ENCODE measurements around the gene PRRC2A. TPM values are rescaled to one million over a fixed set of nuclear protein-coding genes. Genes with fewer than 3 reads are reported as not detected.

Gene PRRC2A
- total RNA-seq (100 to 1,000 TPM in 2 of 4 donors, 10 to 100 TPM in 2; 96.9 to 110 (median 103) TPM), polyA plus RNA-seq (95.2 TPM)
- long read RNA-seq, donor 1, partial matches to known transcripts, result 28 of 31 reads
- long read RNA-seq, donor 1, other reads (novel, unspliced or antisense), result 2 of 31 reads
- long read RNA-seq, donor 2, partial matches to known transcripts, result 27 of 30 reads
- long read RNA-seq, donor 2, other reads (novel, unspliced or antisense), result 3 of 30 reads
- long read RNA-seq, donor 3, partial matches to known transcripts, result 10 of 13 reads
- long read RNA-seq, donor 3, other reads (novel, unspliced or antisense), result 2 of 13 reads
- long read RNA-seq, donor 4, partial matches to known transcripts, result 13 of 16 reads
- long read RNA-seq, donor 4, other reads (novel, unspliced or antisense), result 3 of 16 reads

GRCh38 chr6:31620586-31621319, at the start of gene PRRC2A:
Gene PRRC2A (plus strand): TSS chr6:31620715. CDS start chr6:31622790, 2,075 bp downstream.
- ATAC-seq (peak; percentile 59 to 69), DNase-seq (peak in 2 of 3 donors; percentile 90 to 95)
- peak within 1 kb of the TSS; percentile 100 for H3K27ac ChIP-seq (ENCODE audit: low read length)
- no peaks in the 10 kb centered on the region for H3K4me1 ChIP-seq (ENCODE audit: control insufficient read depth, insufficient read depth, low read length)
- intact Hi-C loops (cut with DNase I), result no loop called here
- WGBS, result under 1% methylated on average over 65 of the region's 67 CpGs
- no peaks in the 10 kb centered on the region for H3K27me3 ChIP-seq (ENCODE audit: control insufficient read depth, insufficient read depth)
- H3K4me3 ChIP-seq (ENCODE audit: low read length), result peak within 1 kb of the TSS; percentile 83
- H3K9me3 ChIP-seq (ENCODE audit: control insufficient read depth, low read length), result no peaks in the 10 kb centered on the region

- intact Hi-C loops (cut with DNase I), result no loop called here
- no peaks in the 10 kb centered on the region for H3K9me3 ChIP-seq (ENCODE audit: control insufficient read depth, low read length)
- no peak within 1 kb of the TSS for H3K4me3 ChIP-seq (ENCODE audit: low read length)
- ATAC-seq (no peak), DNase-seq (no peak)
- H3K27me3 ChIP-seq (ENCODE audit: control insufficient read depth, insufficient read depth), result no peaks in the 10 kb centered on the region
- H3K4me1 ChIP-seq (ENCODE audit: control insufficient read depth, insufficient read depth, low read length), result no peaks in the 10 kb centered on the region
- 87% methylated on average over 27 of the region's 27 CpGs for WGBS
- H3K27ac ChIP-seq (ENCODE audit: low read length), result no peak within 1 kb of the TSS
Measured at GRCh38 chr6:31572041-31572911, 48.2 kb upstream of the PRRC2A start, which contains the start of gene LTA. Gene LTA (plus strand): TSS chr6:31572289. CDS start chr6:31572743, 454 bp downstream.

GRCh38 chr6:31573239-31574105, 47.0 kb upstream of the PRRC2A start:
- H3K9me3 ChIP-seq (ENCODE audit: control insufficient read depth, low read length), result no peaks in the 10 kb centered on the region
- no peak for ATAC-seq
- WGBS, result 89% methylated on average over 9 of the region's 9 CpGs

GRCh38 chr6:31574106-31575061, 46.1 kb upstream of the PRRC2A start:
- no peaks in the 10 kb centered on the region for H3K4me1 ChIP-seq (ENCODE audit: control insufficient read depth, insufficient read depth, low read length)
- H3K27ac ChIP-seq (ENCODE audit: low read length), result no peak overlapping the region
- ATAC-seq (no peak), DNase-seq (no peak)
- intact Hi-C loops (cut with DNase I), result no loop called here
- H3K9me3 ChIP-seq (ENCODE audit: control insufficient read depth, low read length), result no peaks in the 10 kb centered on the region
- 81% methylated on average over 14 of the region's 14 CpGs for WGBS
- H3K27me3 ChIP-seq (ENCODE audit: control insufficient read depth, insufficient read depth), result no peaks in the 10 kb centered on the region
- H3K4me3 ChIP-seq (ENCODE audit: low read length), result no peak overlapping the region

More at GRCh38 chr6:31573239-31574105, 47.0 kb upstream of the PRRC2A start:
- H3K4me3 ChIP-seq (ENCODE audit: low read length), result no peak overlapping the region
- DNase-seq, result no peak
- H3K4me1 ChIP-seq (ENCODE audit: control insufficient read depth, insufficient read depth, low read length), result no peaks in the 10 kb centered on the region
- no peak overlapping the region for H3K27ac ChIP-seq (ENCODE audit: low read length)
- no peaks in the 10 kb centered on the region for H3K27me3 ChIP-seq (ENCODE audit: control insufficient read depth, insufficient read depth)
- intact Hi-C loops (cut with DNase I), result no loop called here

- intact Hi-C loops (cut with DNase I), result no loop called here
- H3K27ac ChIP-seq (ENCODE audit: low read length), result peak within 1 kb of the TSS; percentile 22
- ATAC-seq (peak; percentile 32 to 65), DNase-seq (peak; percentile 46 to 79 (median 71))
- H3K9me3 ChIP-seq (ENCODE audit: control insufficient read depth, low read length), result no peaks in the 10 kb centered on the region
- H3K27me3 ChIP-seq (ENCODE audit: control insufficient read depth, insufficient read depth), result no peaks in the 10 kb centered on the region
- WGBS, result 53% methylated on average over 19 of the region's 19 CpGs
- H3K4me1 ChIP-seq (ENCODE audit: control insufficient read depth, insufficient read depth, low read length), result no peaks in the 10 kb centered on the region
- peak within 1 kb of the TSS; percentile 34 for H3K4me3 ChIP-seq (ENCODE audit: low read length)
Measured at GRCh38 chr6:31575335-31575901, 45.1 kb upstream of the PRRC2A start, which contains the start of gene TNF. Gene TNF (plus strand): TSS chr6:31575565. CDS start chr6:31575742, 177 bp downstream.

- WGBS, result 65% methylated on average over 8 of the region's 8 CpGs
- Histone ChIP-seq H3K27ac (ENCODE audit: low read length) (no peak overlapping the region), H3K9me3 (ENCODE audit: control insufficient read depth, low read length) (no peaks in the 10 kb centered on the region), H3K4me3 (ENCODE audit: low read length) (peak overlapping the region; percentile 34), H3K4me1 (ENCODE audit: control insufficient read depth, insufficient read depth, low read length) (no peaks in the 10 kb centered on the region), H3K27me3 (ENCODE audit: control insufficient read depth, insufficient read depth) (no peaks in the 10 kb centered on the region)
- intact Hi-C loops (cut with DNase I), result no loop called here
- DNase-seq, result no peak
- no peak for ATAC-seq
Measured at GRCh38 chr6:31575952-31576685, 44.4 kb upstream of the PRRC2A start.

- Histone ChIP-seq H3K4me1 (ENCODE audit: control insufficient read depth, insufficient read depth, low read length) (no peaks in the 10 kb centered on the region), H3K9me3 (ENCODE audit: control insufficient read depth, low read length) (no peaks in the 10 kb centered on the region), H3K4me3 (ENCODE audit: low read length) (no peak overlapping the region), H3K27me3 (ENCODE audit: control insufficient read depth, insufficient read depth) (no peaks in the 10 kb centered on the region), H3K27ac (ENCODE audit: low read length) (no peak overlapping the region)
- no peak for DNase-seq
- WGBS, result 87% methylated on average over 19 of the region's 19 CpGs
- no peak for ATAC-seq
- intact Hi-C loops (cut with DNase I), result no loop called here
Measured at GRCh38 chr6:31576897-31577578, 43.5 kb upstream of the PRRC2A start.

GRCh38 chr6:31577579-31577966, 42.9 kb upstream of the PRRC2A start:
- DNase-seq (no peak), ATAC-seq (no peak)
- H3K9me3 ChIP-seq (ENCODE audit: control insufficient read depth, low read length), result no peaks in the 10 kb centered on the region
- no peaks in the 10 kb centered on the region for H3K27me3 ChIP-seq (ENCODE audit: control insufficient read depth, insufficient read depth)
- H3K4me3 ChIP-seq (ENCODE audit: low read length), result no peak overlapping the region
- no peak overlapping the region for H3K27ac ChIP-seq (ENCODE audit: low read length)
- 86% methylated on average over 3 of the region's 3 CpGs for WGBS
- H3K4me1 ChIP-seq (ENCODE audit: control insufficient read depth, insufficient read depth, low read length), result no peaks in the 10 kb centered on the region
- intact Hi-C loops (cut with DNase I), result no loop called here

All from right cardiac atrium (tissue), 5 donors.